Brain microvascular endothelial cell (primary cell): Measurements from ENCODE around the gene XXYLT1.

Source experiments
- DNase-seq: peaks from one replicate; pipeline ENCODE4 v3.0.0-alpha.2; 2020
- H3K27ac ChIP-seq: fragments of 250-450 bp; sonication (Bioruptor Pico); 2 replicates; pipeline ENCODE4 v1.5.1; 2020; ENCODE audit warnings: mild to moderate bottlenecking, moderate library complexity
- H3K27me3 ChIP-seq: fragments of 250-450 bp; sonication (Bioruptor Pico); replicated peaks from 2 replicates; pipeline ENCODE4 v1.5.1; 2020; ENCODE audit warnings: mild to moderate bottlenecking
- H3K36me3 ChIP-seq: fragments of 250-450 bp; sonication (Bioruptor Pico); replicated peaks from 2 replicates; pipeline ENCODE4 v1.5.1; 2020; ENCODE audit warnings: mild to moderate bottlenecking
- H3K4me3 ChIP-seq: 2 replicates; pipeline ENCODE4 v1.5.1; 2011; ENCODE audit warnings: low read depth, mild to moderate bottlenecking, control low read depth, low read length, moderate library complexity
- CTCF ChIP-seq: IDR thresholded peaks from 2 replicates; pipeline ENCODE4 v1.5.1; 2011; ENCODE audit warnings: low read depth, mild to moderate bottlenecking, moderate library complexity, low read length, control low read depth, inconsistent platforms; ENCODE audit errors: missing control alignments
- in situ Hi-C: cut with HindIII; loops from 2 replicates; pipeline ENCODE4 v1.10.0; 2017; ENCODE audit warnings: low sequenced_read_pairs, low pct_ligation_motif_present

XXYLT1 gene

GRCh38 chr3:195255176-195255500 lies 15.8 kb downstream of the XXYLT1 start:
- no peak for DNase-seq
- TF ChIP-seq CTCF: no peak
- Histone ChIP-seq H3K36me3 (no peaks in the 10 kb centered on the region), H3K27ac (no peak overlapping the region), H3K27me3 (no peaks in the 10 kb centered on the region), H3K4me3 (no peak overlapping the region)
- in situ Hi-C loops: no loop called here

- H3K27me3 ChIP-seq: no peaks in the 10 kb centered on the region
- in situ Hi-C loops: no loop called here
- no peak overlapping the region for H3K27ac ChIP-seq
- no peaks in the 10 kb centered on the region for H3K36me3 ChIP-seq
- H3K4me3 ChIP-seq: no peak overlapping the region
- no peak for TF ChIP-seq CTCF
- DNase-seq: no peak
Measured at GRCh38 chr3:195254454-195255175, 16.3 kb downstream of the XXYLT1 start.

GRCh38 chr3:195253923-195254432 lies 17.0 kb downstream of the XXYLT1 start:
- Histone ChIP-seq H3K4me3 (no peak overlapping the region), H3K27ac (no peak overlapping the region), H3K36me3 (no peaks in the 10 kb centered on the region), H3K27me3 (no peaks in the 10 kb centered on the region)
- no peak for DNase-seq
- no peak for TF ChIP-seq CTCF
- in situ Hi-C loops: no loop called here

- in situ Hi-C loops: no loop called here
- TF ChIP-seq CTCF: no peak
Measured at GRCh38 chr3:195251336-195252065, 19.5 kb downstream of the XXYLT1 start.

GRCh38 chr3:195250473-195251251 lies 20.3 kb downstream of the XXYLT1 start:
- peak; percentile 38 for DNase-seq
- peak; percentile 51 for TF ChIP-seq CTCF
- in situ Hi-C loops: no loop called here

More at GRCh38 chr3:195251336-195252065, 19.5 kb downstream of the XXYLT1 start:
- no peak overlapping the region for H3K27ac ChIP-seq
- H3K27me3 ChIP-seq: no peaks in the 10 kb centered on the region
- H3K4me3 ChIP-seq: no peak overlapping the region
- H3K36me3 ChIP-seq: no peaks in the 10 kb centered on the region
- no peak for DNase-seq

More at GRCh38 chr3:195250473-195251251, 20.3 kb downstream of the XXYLT1 start:
- H3K36me3 ChIP-seq: no peaks in the 10 kb centered on the region
- H3K4me3 ChIP-seq: no peak overlapping the region
- H3K27me3 ChIP-seq: no peaks in the 10 kb centered on the region
- H3K27ac ChIP-seq: no peak overlapping the region
